Chondrocyte (in vitro differentiated cells): ENCODE data around the gene PIF1. TPM values are rescaled to one million over a fixed set of nuclear protein-coding genes. Genes with fewer than 3 reads are reported as not detected.
"Not testable (repeated sequence)": the region's sequence is repeated elsewhere in the genome, so short reads cannot be mapped to it uniquely, and the experiment has no call there.

Experiments
- DNase-seq: peaks from one replicate; pipeline ENCODE4 v3.0.0; 2021; ENCODE audit warnings: mixed read lengths, low spot score
- H3K27ac Mint-ChIP-seq: one replicate; pipeline ENCODE4 v1.8.0; 2021; ENCODE audit warnings: mild to moderate bottlenecking, moderate library complexity, mixed read lengths; ENCODE audit not compliant: unreplicated experiment
- H3K27me3 Mint-ChIP-seq: 2 replicates; pipeline ENCODE4 v1.8.0; 2021; ENCODE audit warnings: low read depth, mixed read lengths
- H3K36me3 Mint-ChIP-seq: 2 replicates; pipeline ENCODE4 v1.8.0; 2021; ENCODE audit warnings: low read depth, mixed read lengths
- H3K4me1 Mint-ChIP-seq: 2 replicates; pipeline ENCODE4 v1.8.0; 2021; ENCODE audit warnings: low read depth, mild to moderate bottlenecking, mixed read lengths
- H3K4me3 Mint-ChIP-seq: one replicate; pipeline ENCODE4 v1.8.0; 2021; ENCODE audit warnings: mild to moderate bottlenecking, moderate library complexity, mixed read lengths; ENCODE audit not compliant: unreplicated experiment
- H3K9me3 Mint-ChIP-seq: 2 replicates; pipeline ENCODE4 v1.8.0; 2021; ENCODE audit warnings: low read depth, mixed read lengths
- CTCF ChIP-seq: fragments of 200-600 bp; sonication (generic); IDR thresholded peaks from 2 replicates; pipeline ENCODE4 v1.5.0; 2021; ENCODE audit warnings: antibody characterized with exemption, mild to moderate bottlenecking, moderate library complexity
- total RNA-seq: library from RNA; stranded (reverse); gene quantifications from 3 replicates; pipeline ENCODE4 v1.2.1, GENCODE V29; 2021

Gene PIF1
- total RNA-seq, 1 donor from 2014 or later: 6.1 TPM

DNA sequence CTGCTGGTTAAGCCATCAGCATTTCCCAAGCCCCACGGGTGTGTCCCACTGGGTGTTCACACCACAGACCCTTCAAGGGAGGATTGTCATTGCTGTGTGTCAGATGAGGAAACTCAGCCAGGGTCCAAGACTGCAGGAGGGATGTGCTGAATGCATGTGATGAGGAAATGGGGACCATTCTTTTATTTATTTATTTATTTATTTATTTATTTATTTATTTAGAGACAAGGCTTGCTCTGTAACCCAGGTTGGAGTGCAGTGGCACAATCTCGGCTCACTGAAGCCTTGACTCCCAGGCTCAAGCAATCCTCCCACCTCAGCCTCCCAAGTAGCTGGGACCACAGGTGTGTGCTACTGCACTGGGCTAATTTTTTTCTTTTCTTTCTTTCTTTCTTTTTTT is 20.8 kb downstream of the PIF1 start:
- no peak overlapping the region for H3K4me3 Mint-ChIP-seq
- no peak for TF ChIP-seq CTCF
- H3K4me1 Mint-ChIP-seq: no peaks in the 10 kb centered on the region
- H3K9me3 Mint-ChIP-seq: no peaks in the 10 kb centered on the region
- H3K27me3 Mint-ChIP-seq: peaks cover 7% of the 10 kb centered on the region
- DNase-seq: no peak
- H3K36me3 Mint-ChIP-seq: peaks cover 2% of the 10 kb centered on the region
- H3K27ac Mint-ChIP-seq: no peak overlapping the region

GRCh38 chr15:64803526-64803925 is 21.9 kb downstream of the PIF1 start:
- H3K36me3 Mint-ChIP-seq: peaks cover 2% of the 10 kb centered on the region
- H3K4me1 Mint-ChIP-seq: no peaks in the 10 kb centered on the region
- TF ChIP-seq CTCF: no peak
- peaks cover 2% of the 10 kb centered on the region for H3K27me3 Mint-ChIP-seq
- H3K27ac Mint-ChIP-seq: no peak overlapping the region
- H3K9me3 Mint-ChIP-seq: no peaks in the 10 kb centered on the region
- no peak overlapping the region for H3K4me3 Mint-ChIP-seq
- no peak for DNase-seq

- Mint-ChIP-seq H3K4me3 (no peak overlapping the region), H3K9me3 (no peaks in the 10 kb centered on the region), H3K27me3 (no peaks in the 10 kb centered on the region), H3K36me3 (no peaks in the 10 kb centered on the region), H3K4me1 (no peaks in the 10 kb centered on the region), H3K27ac (no peak overlapping the region)
- no peak for DNase-seq
- TF ChIP-seq CTCF: no peak
These were observed 25.0 kb downstream of the PIF1 start for GRCh38 chr15:64800476-64800875.

GRCh38 chr15:64798905-64799304 is 26.5 kb downstream of the PIF1 start:
- not testable (repeated sequence) for H3K27me3 Mint-ChIP-seq, H3K4me1 Mint-ChIP-seq, H3K27ac Mint-ChIP-seq, H3K36me3 Mint-ChIP-seq, H3K4me3 Mint-ChIP-seq, DNase-seq, H3K9me3 Mint-ChIP-seq

GRCh38 chr15:64795921-64796320 is 29.5 kb downstream of the PIF1 start:
- not testable (repeated sequence) for H3K27ac Mint-ChIP-seq, H3K9me3 Mint-ChIP-seq, H3K27me3 Mint-ChIP-seq, DNase-seq, H3K4me1 Mint-ChIP-seq, H3K36me3 Mint-ChIP-seq, H3K4me3 Mint-ChIP-seq

- not testable (repeated sequence) for H3K27me3 Mint-ChIP-seq, H3K9me3 Mint-ChIP-seq, H3K4me1 Mint-ChIP-seq, DNase-seq, H3K27ac Mint-ChIP-seq, H3K4me3 Mint-ChIP-seq, H3K36me3 Mint-ChIP-seq
These were observed 30.1 kb downstream of the PIF1 start for GRCh38 chr15:64795299-64795698.

GRCh38 chr15:64792282-64792681 is 33.2 kb downstream of the PIF1 start:
- Mint-ChIP-seq H3K27ac (no peak overlapping the region), H3K9me3 (no peaks in the 10 kb centered on the region), H3K4me3 (no peak overlapping the region), H3K4me1 (no peaks in the 10 kb centered on the region), H3K36me3 (no peaks in the 10 kb centered on the region), H3K27me3 (no peaks in the 10 kb centered on the region)
- TF ChIP-seq CTCF: no peak
- DNase-seq: no peak
